22Rv1 (cell line): Measurements from ENCODE around the gene SUSD3.

Source experiments
- H3K27ac ChIP-seq: fragments of 450-650 bp; 2 replicates; pipeline ENCODE4 v1.5.1; 2017
- ZFX ChIP-seq: fragments of 450-650 bp; IDR thresholded peaks from 2 replicates; pipeline ENCODE4 v1.6.1; 2017; ENCODE audit warnings: antibody characterized with exemption, borderline replicate concordance
- TF ChIP-seq, protein P1 (sequence below): fragments of 450-650 bp; IDR thresholded peaks from 2 replicates; pipeline ENCODE4 v1.5.1; 2017; ENCODE audit warnings: mild to moderate bottlenecking

The SUSD3 gene

DNA sequence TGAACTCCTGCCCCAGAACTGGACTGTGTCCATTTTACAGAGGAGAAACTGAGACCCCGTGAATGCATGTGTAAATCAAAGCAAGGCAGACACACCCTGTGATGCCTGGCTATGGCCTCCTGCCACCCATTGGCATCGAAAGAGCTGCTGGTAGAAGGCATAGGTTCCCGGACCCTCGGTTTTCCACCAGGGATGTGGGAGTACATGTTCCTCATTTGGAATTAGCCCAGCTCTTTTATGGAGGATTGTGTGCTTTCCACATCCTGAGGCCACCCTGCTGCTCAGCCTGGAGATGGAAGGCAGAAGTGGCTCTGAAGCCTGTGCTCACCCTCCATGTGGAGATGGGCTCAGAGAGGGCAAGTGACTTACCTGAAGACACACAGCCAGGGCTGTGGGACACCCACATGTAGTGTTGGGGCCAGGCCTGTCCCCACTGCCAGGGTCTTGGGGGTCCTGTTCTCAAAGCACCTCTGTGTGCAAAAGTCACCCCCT is 2.8 kb downstream of the SUSD3 start:
- H3K27ac ChIP-seq, result no peak overlapping the region
- TF ChIP-seq ZFX, result no peak
- TF ChIP-seq, protein P1, sequence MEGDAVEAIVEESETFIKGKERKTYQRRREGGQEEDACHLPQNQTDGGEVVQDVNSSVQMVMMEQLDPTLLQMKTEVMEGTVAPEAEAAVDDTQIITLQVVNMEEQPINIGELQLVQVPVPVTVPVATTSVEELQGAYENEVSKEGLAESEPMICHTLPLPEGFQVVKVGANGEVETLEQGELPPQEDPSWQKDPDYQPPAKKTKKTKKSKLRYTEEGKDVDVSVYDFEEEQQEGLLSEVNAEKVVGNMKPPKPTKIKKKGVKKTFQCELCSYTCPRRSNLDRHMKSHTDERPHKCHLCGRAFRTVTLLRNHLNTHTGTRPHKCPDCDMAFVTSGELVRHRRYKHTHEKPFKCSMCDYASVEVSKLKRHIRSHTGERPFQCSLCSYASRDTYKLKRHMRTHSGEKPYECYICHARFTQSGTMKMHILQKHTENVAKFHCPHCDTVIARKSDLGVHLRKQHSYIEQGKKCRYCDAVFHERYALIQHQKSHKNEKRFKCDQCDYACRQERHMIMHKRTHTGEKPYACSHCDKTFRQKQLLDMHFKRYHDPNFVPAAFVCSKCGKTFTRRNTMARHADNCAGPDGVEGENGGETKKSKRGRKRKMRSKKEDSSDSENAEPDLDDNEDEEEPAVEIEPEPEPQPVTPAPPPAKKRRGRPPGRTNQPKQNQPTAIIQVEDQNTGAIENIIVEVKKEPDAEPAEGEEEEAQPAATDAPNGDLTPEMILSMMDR, result no peak

DNA sequence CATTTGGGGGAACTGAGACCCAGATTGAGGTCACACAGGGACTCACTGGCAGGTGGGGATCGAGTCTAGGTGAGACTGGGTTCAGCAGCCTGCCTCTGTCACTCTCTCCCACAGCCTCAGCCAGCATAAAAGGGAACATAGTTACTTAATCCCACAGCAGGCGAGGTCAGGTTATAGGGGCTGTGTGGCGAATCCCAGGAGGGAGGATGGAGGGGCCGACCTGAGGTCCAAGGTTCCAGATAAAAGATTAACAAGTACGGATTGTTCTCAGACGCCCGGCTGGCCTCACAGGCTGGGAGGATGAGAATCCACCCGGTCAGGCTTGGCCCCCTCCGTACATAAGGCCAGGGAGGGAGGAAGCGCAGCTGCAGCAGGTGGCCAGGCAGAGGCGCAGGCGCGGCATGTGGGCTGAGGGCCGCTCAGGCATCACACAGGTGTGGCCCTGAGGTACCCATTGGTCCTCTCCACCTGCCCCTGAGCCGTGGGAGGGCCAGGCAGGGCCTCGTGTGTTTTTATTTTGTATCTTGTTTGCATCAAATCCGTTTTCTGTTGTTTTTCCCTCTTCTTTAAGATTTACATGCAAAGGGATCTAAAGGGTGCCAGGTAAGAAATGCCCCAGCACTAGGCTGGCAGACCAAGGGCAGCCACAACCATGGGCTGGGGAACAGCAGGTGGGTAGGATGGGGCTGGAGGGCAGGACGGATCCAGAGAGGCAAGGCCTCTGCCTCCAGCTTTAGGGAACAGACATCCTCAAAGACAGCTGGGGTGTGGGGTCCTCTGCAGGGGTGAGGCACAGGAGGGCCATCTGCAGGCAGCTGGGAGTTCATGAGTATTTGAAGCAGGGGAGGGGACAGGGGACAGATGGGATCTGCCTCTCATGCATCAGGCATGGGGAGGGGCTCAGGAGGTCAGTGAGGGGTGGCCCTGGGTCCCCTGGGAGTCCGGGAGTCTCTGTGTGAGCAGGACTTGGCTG is 3.6 kb downstream of the SUSD3 start:
- TF ChIP-seq, protein P1, result no peak
- TF ChIP-seq ZFX, result no peak
- H3K27ac ChIP-seq, result no peak overlapping the region

DNA sequence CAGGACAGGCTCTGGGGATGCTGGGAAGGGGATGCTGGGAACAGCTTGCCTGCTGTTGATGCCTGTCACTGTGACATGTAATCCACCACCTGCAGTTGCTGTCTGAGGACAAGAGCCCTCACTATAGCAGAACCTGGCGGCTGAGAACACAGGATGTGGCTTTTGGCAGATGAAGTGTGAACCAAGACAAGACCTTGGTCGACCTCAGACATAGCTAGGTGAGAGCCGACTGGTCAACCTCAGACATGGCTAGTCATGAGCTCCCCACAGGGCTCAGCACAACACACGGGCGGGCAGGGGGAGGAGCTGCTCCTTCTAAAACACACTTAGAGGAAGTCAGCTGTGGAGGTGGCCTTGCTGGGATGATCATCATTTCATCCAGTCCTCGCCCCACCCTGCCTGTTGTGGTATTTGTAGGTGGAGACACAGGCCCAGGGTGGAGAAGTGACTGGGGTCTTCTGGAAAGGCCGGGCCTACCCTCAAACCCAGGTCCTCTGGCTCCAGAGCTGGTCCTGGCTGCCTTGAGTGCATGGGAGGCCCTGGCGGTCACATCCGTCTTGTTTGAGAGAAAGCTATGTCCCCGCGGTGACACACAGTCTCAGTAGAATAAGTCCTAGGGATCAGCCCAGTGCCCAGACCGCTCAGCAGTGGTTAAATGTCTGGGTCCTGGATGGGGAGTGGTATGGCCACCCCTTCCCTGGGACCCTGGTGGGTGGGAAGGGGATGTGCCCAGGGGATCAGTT is 6.1 kb downstream of the SUSD3 start:
- TF ChIP-seq, protein P1, result no peak
- TF ChIP-seq ZFX, result no peak
- H3K27ac ChIP-seq, result no peak overlapping the region

DNA sequence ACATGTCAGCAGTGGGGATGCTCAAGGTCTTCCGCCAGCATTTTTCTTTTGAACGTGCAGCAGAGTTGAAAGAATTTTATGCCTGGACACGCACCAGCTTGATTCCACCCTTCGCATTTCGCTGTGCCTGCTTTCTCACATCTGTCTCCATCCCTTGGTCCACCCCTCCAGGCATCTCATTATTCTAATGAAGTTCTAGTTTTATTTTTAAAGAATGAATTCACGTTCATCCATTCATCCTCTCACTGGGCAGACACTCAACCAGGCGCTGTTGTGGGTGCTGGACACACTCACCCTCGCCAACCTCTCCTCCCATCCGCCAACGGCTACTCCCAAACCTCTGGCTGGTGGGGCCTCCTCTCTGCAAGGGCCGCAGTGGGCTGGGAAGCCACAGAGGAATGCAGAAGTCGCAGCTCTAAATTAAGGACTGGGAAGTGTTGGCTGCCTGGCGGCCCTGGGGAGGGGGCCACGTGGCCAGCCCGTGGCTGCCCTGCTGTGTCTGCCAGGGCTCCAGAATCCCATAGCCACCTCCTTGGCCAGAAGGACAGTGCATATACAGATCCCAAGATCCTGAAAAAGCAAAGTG is 6.7 kb downstream of the SUSD3 start:
- TF ChIP-seq ZFX, result no peak
- TF ChIP-seq, protein P1, result no peak
- no peak overlapping the region for H3K27ac ChIP-seq

DNA sequence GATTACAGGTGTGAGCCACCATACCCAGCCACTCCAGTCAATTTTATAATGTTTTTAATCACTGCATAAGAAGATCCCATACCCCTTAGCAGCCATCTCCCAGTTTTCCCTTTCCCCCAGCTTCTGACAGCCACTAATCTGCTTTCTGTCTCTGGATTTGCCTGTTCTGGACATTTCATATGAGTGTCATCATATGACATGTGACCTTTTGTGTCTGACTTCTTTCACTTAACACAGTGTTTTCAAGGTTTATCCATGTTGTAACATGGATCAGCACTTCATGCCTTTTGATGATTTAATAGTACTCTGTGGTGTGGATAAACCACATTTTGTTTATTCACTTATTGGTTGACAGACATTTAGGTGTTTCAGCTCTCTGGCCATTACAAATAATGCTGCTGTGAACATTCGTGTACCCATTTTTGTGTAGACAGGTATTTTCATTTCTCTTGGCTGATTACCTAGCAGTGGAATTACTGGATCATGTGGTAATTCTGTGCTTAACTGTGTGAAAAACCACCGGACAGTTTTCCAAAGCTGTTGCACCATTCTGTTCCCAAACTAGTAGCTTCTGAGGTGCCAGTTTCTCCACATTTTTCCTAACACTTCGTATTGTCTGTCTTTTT is 8.6 kb downstream of the SUSD3 start:
- H3K27ac ChIP-seq, result no peak overlapping the region
- TF ChIP-seq, protein P1, result no peak
- TF ChIP-seq ZFX, result no peak

- TF ChIP-seq, protein P1, result no peak
- no peak for TF ChIP-seq ZFX
- H3K27ac ChIP-seq, result no peak overlapping the region
Observed at GRCh38 chr9:93068956-93069355, 10.5 kb downstream of the SUSD3 start.
